OCI-M2 (cell line): Measurements from ENCODE around the gene TCTN3.
"Not testable (repeated sequence)": the region's sequence is repeated elsewhere in the genome, so short reads cannot be mapped to it uniquely, and the experiment has no call there.

Experiments used
- DNase-seq: peaks from one replicate; lab custom pipeline; 2025; ENCODE audit not compliant: unreplicated experiment; lab: John Stamatoyannopoulos, UW

The TCTN3 gene

DNA sequence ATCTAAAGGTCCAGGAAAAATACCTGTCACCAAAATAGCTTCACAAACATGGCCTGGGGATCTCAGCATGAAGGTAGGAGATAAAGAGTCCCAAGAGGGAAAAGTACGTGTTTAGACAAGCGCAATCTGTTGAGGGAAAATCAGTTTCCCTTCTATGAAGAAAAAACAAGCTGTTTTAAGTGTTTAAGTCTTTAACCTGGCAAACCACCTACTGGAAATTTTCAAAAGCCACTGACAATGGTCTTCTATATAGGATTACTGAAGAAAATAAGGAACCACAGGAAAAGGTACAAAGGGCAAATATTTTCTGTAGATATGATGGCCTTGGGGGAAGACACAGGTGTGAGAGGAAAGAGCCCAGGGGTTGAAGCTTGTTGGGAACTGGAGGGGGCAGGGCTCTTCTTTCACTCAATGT is 58.4 kb downstream of the TCTN3 start:
- no peak for DNase-seq

DNA sequence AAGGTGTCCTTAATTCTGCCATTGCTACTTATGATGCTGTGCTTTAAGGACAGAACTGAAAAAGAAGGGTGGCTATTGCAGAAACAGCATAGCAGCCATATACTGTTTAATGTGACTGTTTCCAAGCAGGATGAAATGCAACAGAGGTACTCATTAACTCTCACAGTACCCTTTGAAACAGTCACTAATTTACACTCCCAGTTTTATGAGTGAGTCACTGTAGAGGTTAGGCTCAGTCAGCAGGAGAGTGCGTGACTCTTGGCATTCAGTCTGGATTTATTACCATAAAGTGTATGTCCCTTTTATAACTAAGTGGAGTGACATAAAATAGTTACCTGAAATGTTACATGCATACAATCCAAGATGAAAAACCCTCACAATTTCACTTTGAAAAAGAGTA is 64.9 kb downstream of the TCTN3 start:
- DNase-seq, result no peak

DNA sequence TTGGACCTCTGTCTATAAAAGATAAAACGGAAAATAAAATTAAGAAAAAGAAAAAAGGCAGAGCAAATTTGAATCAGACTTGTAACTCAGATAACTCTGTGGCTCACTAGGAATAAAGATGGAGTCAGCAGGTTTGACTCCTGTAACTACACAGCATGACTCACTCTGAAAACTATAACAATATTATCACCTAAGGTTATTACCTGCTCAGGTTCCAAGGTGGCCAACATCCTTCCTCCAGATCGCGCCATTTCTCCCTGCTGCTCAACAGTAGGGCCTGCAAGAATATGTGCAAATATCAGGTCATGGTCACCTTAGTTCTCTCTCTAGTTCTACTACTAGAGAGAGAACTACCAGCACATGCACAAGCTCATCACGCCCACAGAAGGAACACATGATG is 67.2 kb downstream of the TCTN3 start:
- DNase-seq, result no peak

DNA sequence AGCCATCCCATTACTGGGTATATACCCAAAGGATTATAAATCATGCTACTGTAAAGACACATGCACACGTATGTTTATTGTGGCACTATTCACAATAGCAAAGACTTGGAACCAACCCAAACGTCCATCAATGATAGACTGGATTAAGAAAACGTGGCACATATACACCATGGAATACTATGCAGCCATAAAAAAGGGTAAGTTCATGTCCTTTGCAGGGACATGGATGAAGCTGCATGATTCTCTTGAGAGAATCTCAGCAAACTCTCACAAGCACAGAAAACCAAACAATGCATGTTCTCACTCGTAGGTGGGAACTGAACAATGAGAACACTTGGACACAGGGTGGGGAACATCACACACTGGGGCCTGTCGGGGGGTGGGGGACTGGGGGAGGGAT is 73.3 kb downstream of the TCTN3 start:
- not testable (repeated sequence) for DNase-seq

DNA sequence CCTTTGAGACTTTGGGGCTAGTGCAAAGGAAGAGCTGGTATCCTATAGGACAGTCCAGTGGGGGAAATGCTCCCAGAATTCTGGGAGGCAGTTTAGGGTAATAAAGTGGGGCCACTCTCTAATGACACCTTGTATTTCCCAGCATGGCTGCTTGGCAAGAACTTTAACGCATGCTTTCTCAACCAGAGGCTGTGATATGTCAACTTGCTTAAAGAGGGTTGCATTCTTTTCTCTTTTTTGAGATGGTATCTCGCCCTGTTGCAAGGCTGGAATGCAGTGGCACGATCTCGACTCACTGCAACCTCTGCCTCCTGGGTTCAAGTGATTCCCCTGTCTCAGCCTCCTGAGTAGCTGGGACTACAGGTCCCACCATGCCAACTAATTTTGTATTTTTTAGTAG is 75.6 kb downstream of the TCTN3 start:
- DNase-seq, result no peak

DNA sequence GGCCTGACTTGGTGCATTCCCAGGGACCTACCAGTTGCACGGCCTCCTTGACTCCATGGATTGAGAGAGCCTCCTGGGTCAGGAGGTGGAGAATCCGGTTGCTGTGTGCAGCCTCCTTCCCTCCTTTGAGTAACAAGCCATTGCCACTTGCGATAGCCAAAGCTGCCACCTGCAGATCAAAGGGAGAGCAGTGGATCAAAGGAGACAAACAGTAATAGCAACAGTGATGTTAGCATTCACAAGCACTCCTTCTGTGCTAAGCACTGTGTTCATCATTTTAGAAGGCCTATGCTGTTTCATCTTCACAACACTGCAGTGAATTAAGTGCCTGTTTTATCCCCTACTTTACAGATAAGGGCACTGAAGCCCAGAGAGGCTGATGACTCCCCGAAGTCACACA is 77.3 kb downstream of the TCTN3 start:
- DNase-seq, result no peak
